DMS53 (cell line): Measurements from ENCODE around the gene OVOL3.
"Not testable (repeated sequence)": the region's sequence is repeated elsewhere in the genome, so short reads cannot be mapped to it uniquely, and the experiment has no call there.

Experiments used
- DNase-seq: peaks from one replicate; lab custom pipeline; 2025; lab: John Stamatoyannopoulos, UW

Gene OVOL3

DNA sequence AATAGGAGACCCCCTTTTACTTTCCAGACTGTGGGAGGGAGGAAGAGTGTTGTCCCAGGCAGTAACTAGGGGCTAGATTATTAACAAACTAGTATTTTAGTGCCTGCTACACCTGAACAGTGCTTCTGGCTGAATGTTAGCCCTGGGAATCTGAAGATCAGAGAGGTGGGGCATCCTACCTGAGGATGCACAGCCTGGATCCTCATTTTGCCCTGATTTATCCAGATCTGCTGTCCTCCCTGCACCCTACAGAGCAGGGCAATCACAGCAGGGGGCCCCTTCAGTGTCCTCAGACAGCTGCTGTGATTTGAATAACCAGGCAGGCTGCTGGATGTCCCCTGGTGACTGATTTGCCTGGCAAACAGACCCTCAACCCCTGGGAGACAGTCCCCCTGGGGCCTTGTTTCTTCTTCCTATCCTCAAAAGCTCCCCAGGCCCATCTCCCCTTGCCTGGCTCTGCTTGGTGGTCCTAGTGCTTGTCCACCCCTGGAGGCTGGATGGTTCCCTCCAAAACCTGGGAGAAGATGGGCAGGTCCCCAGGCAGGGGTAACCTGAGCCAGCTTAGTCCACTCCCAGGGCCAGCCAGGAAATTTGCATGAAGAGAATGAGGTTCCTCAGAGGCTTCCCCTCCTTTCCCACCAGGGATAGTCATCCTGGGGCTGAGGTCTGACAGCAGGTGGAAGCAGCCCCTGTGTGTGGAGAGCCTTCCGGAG lies at the start of gene OVOL3:
OVOL3 (plus strand) TSS at position 657 of the 713 bp plus-strand sequence. CDS start 60 bp downstream, outside the sequence.
- DNase-seq = no peak

DNA sequence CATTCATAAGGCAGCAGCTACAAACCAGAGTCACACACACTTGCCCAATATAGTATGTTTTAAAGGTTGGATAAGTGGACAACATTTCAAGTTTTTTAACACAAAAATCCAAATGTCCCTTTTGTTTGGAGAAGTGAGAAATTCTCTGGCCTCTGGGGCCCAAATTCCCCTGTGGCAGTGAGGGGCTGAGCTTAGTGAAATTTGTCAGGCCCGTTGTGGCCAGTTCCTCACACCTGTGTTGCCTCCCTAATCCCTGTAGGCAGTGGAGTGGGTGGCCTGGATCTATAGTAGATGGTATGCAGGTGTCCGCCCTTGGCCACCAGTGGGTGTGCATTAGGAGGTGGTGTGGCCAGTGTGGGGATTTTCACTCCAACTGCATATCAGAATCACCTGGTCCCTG lies 49.6 kb upstream of the OVOL3 start:
- no peak for DNase-seq

DNA sequence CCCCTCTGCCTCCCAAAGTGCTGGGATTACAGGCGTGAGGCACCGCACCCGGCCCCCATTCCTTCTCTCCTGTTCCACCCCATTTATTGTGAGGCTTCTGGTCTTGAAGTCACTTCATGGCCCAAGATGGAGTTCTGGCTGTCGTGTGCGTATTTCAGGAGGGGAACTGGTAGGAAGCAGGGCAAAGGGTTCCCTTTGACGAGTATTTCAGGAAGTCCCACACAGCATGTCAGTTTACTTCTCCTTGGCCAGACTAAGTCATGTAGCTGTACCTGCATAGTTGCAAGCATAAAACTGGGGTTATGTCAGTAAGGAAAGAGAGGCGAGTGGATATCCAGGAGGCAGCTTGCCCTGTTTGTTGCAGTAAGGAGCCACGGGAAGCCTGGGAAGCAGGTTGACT lies 46.1 kb upstream of the OVOL3 start:
- DNase-seq = no peak

DNA sequence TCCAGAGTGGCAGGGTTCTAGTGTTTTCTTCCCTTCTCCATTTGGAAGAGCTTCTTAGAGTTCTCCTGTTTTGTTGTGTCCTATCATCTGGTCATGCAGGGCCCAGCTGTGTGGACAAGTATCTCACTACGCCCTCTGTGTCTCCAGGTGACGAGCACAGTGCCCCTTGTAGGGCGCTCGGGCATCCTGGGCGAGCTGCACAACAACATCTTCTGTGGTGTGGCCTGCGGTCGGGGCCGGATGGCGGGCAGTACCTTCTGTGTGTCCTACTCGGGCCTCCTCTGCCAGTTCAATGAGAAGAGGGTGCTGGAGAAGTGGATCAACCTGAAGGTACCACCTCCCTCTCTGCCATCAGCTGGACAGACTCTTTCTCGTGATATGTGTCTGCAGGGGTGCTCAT lies 43.3 kb upstream of the OVOL3 start:
- DNase-seq = no peak

DNA sequence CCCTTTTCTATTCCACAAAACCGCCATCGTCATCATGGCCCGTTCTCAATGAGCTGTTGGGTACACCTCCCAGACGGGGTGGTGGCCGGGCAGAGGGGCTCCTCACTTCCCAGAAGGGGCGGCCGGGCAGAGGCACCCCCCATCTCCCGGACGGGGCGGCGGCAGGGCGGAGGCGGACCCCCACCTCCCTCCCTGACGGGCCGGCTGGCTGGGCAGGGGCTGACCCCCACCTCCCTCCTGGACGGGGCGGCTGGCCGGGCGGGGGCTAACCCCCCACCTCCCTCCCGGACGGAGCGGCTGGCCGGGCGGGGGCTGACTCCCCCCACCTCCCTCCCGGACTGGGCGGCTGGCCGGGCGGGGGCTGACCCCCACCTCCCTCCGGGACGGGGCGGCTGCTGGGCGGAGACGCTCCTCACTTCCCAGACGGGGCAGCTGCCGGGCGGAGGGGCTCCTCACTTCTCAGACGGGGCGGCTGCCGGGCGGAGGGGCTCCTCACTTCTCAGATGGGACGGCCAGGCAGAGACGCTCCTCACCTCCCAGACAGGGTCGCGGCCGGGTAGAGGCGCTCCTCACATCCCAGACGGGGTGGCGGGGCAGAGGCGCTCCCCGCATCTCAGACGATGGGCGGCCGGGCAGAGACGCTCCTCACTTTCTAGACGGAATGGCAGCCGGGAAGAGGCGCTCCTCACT lies 42.0 kb upstream of the OVOL3 start:
- DNase-seq = not testable (repeated sequence)

DNA sequence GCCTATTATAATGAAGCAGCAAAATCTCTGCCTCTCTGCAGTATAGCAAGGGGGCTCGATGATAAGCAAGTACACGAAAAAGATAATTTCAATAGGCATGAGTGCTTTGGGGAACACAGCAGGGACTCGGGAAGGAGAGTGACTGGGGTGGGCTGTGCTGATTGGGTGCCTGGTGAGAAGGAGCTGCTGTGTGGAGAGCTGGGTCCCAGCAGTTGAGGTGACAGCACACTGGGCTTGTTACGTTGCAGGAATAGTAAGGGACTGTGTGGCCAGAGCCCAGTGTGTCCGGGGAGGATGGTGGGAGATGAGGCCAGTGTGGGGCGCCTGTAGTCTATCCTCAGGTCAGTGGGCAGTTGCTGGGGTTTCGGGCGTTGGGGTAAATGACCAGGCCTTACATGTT lies 38.9 kb upstream of the OVOL3 start:
- DNase-seq = no peak

DNA sequence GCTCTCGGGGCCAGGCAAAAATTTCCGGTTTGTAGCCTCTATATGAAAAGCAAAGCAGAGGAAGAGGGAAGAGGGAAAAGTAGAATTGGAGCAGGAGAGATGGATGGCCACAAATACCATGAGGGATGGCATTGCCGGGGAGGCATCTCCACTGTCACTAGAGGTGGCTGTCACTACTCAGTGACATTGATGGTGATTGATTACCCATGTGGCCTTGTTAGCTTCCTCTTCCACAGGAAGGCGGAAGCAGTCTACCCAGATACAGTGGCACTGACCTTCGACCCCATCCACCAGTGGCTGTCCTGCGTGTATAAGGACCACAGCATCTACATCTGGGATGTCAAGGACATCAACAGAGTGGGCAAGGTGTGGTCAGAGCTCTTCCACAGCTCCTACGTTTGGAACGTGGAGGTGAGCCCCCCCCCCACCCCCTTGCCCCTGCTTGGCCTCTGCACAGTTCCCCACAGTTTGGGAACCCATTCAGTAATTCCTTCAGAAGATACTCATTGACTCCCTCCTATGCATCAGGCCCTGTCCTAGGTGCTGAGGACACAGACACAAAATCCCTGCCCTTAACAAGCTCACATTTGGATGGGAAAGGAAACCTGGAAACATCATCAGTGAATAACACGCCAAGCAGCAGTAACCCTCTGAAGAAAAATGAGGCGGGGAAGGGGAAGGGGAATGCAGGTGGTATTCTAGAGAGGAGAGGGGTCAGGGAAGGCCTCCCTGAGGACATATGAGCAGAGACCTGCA lies 37.6 kb upstream of the OVOL3 start:
- DNase-seq = no peak

DNA sequence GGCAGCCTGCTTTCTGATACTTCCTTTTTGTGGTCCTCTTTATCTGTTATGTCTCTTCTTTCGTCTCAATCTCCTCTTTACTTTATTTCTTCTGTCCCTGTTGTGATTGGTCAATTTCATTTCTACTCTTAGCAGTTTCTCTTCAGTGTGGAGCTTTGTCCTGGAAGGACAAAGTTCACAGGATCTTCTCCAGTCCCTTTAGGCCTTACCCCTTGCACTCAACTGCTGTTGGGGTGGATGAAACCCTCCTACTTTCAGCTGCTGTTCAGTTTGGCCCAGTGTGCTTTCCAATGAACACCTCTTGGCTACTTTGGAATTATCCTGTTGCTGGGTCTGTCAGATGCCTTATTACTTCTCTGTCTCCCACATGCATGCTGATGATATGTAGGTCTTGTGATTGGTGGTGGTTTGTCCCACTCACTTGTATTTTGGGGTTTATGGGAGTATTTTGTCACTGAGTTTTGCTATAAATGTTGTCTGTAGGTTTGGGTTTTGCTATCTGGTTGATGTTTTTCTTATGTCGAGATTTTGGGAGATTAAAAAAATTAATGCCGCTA lies 31.5 kb upstream of the OVOL3 start:
- no peak for DNase-seq

DNA sequence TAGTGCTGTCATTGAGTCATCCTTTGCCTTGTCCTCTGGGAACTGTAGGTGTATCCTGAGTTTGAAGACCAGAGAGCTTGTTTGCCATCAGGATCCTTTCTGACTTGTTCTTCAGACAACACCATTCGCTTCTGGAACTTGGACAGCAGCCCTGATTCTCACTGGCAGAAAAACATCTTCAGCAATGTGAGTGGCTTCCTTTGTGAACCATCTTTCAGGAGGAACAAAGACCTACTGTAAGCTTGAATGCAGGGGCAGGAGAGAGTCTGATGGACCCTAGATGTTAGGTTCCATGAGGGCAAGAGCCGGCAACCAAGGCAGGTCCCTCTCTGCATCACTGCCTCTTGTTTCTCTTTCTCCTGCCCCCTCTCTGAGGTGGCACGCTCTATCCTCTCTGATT lies 29.6 kb upstream of the OVOL3 start:
- no peak for DNase-seq

DNA sequence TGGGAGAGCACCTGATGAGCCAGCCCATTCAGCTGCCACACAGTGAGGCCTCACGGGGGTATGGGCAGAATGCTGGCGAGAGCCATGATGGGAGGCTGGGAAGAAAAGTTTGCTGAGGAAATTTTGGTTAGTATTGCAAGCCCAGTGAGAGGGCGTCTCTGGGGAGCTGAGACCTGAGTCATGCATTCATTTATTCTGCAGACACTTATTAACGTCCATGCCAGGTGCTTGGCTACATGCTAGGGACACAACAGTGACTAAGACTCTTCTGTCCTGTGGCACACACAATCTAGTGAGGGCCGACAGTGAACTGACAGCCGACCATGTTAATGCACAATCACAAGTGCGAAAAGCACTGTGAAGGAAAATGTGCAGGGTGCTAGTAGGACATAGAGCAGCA lies 29.0 kb upstream of the OVOL3 start:
- no peak for DNase-seq

DNA sequence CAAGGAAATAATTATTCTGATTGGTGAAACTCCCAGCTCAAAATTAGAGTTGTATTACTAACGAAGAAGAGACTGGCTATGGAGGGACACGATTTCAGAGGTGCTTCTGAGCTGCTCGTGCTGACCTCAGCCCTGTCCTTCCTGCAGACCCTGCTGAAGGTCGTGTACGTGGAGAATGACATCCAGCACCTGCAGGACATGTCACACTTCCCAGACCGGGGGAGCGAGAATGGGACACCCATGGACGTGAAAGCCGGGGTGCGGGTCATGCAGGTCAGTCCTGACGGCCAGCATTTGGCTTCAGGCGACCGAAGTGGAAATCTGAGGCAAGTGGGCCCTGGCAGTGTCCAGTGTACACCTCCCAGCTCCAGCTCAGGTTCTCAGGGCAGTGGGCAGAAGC lies 28.0 kb upstream of the OVOL3 start:
- no peak for DNase-seq

DNA sequence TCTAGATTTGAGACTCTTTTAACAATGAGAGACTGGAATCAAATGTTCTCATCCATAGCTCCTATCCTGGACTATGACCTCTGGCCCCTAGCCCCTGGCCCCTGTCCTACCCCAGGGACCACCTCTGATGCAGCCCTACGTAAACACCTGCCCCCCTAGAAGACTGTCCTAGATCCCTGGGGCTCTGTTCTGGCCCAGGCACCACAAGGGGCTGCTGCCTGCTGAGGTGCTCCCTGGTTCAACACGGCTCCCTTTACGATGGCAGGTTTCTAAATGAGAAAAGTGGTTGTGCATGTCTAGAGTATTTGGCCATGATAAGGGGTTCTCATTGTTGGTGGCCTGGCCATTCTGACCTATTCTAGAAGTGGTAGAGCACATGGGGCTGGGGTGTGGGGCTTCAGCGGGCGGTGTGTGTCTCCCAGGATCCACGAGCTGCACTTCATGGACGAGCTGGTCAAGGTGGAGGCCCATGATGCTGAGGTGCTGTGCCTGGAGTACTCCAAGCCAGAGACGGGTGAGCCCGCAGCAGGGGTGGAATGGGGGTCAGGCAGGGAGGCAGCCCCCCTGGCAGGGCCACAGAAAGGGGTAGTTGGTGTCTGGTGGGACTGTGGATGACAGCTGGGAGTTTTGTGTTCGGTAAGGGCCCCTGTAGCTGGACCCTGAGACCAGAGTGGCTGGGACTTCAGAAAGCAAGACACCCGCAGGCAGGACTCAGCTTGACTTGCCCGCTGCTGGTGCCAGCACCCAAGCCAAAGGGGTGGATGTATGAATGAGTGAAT lies 26.5 kb upstream of the OVOL3 start:
- DNase-seq = no peak

DNA sequence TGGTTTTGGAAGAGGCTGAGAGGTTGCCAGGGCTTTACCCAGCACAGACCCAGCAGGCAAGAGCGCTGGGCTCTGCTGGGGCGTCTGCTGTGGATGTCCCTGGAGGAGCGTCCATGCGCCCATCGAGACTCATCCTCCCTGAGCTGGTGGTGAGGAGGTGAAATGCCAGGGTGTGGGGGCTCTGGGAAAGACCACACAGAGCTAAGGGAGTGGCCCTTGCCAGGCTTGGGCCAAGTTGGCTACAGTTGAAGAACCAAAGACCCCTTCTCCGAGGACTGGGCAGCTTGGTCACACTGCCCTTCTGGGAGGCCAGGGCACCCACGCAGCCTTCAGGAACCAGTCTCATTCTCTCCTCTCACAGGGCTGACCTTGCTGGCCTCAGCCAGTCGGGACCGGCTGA lies 24.6 kb upstream of the OVOL3 start:
- no peak for DNase-seq

DNA sequence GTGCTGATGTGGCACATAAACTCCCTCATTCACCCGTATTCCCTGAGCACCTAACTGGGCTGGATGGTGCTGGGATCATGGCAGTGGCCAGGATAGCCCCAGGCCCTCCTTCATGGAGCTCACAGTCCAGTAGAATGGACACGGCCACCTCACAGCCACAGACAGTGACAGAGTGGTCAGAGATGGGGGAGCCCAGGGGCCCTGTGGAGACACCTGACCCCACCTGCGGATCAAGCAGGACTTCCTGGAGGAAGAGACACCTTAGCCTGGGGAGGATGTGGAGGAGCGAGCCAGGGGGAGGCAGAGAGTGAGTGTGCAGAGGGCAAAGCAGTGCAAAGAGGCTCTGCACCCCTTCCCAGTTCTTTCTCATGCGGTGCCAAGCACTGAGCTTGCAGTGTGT lies 21.1 kb upstream of the OVOL3 start:
- no peak for DNase-seq

DNA sequence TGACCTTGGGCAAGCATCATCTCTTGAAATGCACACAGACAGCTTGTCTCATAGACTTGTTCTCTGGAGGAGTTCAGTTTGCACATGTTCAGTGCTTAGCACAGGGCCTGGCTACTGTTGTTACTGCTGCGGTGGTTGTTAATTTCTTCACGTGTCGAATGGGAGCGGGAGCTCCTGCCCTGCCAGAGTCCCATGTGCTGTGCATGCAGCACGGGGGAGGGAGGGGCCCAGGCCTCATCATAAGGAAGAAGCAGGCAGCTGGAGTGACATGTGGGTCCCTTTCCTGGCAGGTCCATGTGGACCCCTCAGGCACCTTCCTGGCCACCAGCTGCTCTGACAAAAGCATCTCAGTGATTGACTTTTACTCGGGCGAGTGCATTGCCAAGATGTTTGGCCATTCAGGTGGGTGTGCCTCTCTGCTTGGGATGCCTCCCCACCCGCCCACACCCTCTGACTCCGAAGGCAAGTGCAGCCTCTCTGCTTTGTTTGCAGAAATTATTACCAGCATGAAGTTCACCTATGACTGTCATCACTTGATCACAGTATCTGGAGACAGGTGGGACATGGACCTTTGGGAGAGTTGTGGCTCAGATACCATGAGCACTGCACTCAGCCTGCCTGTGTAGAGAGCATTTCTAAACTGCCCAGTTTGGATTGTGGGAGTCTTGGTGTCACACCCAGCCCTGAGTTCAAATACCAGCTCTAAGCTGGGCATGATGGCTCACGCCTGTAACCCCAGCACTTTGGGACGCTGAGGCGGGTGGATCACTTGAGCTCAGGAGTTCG lies 19.8 kb upstream of the OVOL3 start:
- no peak for DNase-seq

DNA sequence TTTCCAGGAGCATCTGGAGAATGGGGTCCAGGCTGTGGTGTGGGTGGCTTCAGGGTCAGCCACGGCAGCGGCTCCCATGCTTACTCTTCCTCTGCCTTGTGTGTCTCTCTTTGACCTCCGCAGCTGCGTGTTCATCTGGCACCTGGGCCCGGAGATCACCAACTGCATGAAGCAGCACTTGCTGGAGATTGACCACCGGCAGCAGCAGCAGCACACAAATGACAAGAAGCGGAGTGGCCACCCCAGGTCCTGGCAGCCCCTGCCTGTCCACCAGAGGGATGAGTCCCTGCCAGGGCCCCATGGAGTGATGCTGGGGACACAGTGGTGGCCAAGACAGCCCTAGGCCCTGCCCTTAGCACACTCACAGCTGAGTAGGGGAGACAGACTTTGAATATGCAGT lies 18.4 kb upstream of the OVOL3 start:
- DNase-seq = no peak

DNA sequence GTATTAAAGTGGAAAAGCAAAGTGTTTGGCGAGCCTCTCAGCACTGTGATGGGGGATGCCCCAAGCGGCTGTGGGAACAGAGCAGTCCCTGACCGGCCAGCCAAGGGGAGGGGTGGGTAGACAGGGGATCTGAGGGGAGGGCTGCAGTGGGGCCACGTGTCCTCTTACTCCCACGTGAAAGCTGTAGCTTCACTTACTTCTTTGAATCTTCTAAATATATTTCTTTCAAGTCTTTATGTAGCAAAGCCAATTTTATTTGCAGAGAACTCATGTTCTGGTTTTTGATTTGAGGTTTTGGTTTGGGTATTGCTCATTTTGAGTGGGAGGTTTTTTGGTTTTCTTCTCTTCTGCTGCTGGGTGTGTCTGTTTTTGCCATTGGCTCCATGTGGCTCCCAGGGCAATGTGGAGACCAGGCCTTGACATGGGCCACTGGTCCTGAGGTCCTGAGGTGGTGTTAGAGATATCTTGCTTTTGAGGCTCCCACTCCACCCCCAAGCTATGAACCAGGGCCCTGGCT lies 17.7 kb upstream of the OVOL3 start:
- no peak for DNase-seq

DNA sequence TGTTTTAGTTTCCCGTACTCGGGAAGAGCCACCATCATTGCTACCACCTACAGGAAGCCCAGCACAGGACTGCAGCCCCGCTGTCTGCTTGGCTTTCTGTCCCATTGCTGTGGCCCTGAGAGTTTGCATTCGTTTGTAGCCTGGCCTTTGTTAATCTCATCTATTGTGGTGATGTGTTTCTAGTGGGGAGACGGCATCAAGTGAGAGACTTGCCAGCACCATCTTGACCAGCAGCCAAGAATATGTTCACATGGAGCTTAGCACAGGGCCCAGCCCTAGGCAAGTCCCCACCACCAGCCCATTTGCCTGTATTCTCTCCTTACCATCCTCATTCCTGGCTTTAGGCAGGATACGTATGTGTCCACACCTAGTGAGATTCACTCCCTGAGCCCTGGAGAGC lies 17.3 kb upstream of the OVOL3 start:
- no peak for DNase-seq

DNA sequence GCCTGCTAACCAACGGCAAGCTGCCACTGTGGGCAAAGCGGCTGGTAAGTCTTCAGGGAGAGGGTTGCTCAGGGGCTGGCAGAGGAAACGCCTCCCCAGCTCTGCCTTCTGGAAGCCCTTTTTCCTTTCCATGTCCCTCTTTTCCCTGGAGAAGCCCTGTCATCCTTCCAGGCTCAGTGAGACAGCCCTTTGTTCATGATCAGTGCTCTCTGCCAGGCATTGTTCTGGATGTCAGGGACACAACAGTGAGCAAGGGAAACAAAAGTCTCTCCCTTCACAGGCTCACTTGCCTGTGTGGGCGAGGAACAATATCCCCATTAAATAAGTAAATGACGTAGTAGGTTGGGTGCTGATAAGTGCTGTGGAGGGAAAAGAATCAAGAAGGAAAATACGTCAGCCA lies 13.9 kb upstream of the OVOL3 start:
- no peak for DNase-seq

DNA sequence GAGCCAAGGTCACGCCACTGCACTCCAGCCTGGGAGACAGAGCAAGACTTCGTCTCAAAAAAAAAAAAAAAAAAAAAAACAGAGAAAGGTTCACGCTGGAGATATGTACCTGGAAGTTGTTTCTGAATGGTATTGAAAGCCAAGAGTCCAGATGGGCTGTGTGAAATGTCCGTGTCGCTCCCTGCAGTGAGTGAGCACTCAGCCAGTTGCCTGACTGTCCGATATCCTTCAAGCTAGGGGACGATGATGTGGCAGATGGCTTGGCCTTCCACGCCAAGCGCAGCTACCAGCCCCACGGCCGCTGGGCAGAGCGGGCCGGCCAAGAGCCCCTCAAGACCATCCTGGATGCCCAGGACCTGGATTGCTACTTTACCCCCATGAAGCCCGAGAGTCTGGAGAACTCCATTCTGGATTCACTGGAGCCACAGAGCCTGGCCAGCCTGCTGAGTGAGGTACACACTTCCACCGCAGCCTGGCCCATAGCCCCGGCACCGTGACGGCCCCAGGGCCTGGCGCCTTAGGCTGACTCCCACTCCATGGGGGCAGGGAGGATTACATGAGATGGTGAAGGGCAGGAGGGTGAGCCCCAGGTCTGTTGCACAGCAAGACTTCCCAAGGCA lies 11.7 kb upstream of the OVOL3 start:
- DNase-seq = no peak

DNA sequence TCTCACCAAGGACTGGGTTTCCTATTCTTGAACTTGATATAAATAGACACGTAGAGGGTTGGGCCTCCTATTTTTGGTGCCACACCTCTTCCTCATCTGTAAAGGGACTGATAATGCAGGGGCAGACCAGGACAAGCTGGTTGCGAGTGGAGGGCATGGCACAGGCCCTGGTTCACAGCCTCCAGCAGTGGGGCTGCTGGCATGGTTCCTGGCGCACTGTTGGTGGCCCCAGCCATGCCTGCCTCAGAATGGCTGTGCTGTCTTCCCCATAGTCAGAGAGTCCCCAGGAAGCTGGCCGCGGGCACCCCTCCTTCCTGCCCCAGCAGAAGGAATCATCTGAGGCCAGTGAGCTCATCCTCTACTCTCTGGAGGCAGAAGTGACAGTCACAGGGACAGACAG lies 10.5 kb upstream of the OVOL3 start:
- DNase-seq = no peak
